Left cardiac atrium (tissue), 2 donors: ENCODE data around the gene FAM153A. TPM values are rescaled to one million over a fixed set of nuclear protein-coding genes. Genes with fewer than 3 reads are reported as not detected.

Source experiments
- total RNA-seq, 2 donors: library from RNA; stranded (reverse); fragmentation: NEBNext Ultra II Directional; extraction: Animal tissue kit (Norgen Biotek cat#: 25700); gene quantifications; one replicate each; pipeline ENCODE4 v1.2.1, GENCODE V29; 2021
- donor health status: DM: no; HTN: yes; CAD: no; lungs with severe emphysema.
- donor health status: DM: yes; HTN: yes; CAD: no.

Gene FAM153A
- total RNA-seq, 2 donors from 2014 or later, result 0.50 to 5.2 TPM

Other genes with a start within 250 kb of the FAM153A start
- 10 to 100 TPM; 26.1 to 30.1 TPM for gene FAM193B, start 228.3 kb downstream of the FAM153A start, total RNA-seq
- gene TMED9, start 190.7 kb downstream of the FAM153A start, total RNA-seq, result 100 to 1,000 TPM; 101 to 131 TPM
- gene B4GALT7, start 182.8 kb downstream of the FAM153A start, total RNA-seq, result 10 to 100 TPM; 14.5 to 20.4 TPM
- gene PROP1, start 213.3 kb upstream of the FAM153A start, total RNA-seq, result not detected